HG03045 (cell line): ENCODE measurements around the gene MYO7A.

Experiments used
- ATAC-seq: cut with Tn5 transposase; IDR thresholded peaks from one replicate; pipeline ENCODE4 v1.9.1; 2021; ENCODE audit warnings: mild to moderate bottlenecking, moderate library complexity; ENCODE audit not compliant: unreplicated experiment

The MYO7A gene

DNA sequence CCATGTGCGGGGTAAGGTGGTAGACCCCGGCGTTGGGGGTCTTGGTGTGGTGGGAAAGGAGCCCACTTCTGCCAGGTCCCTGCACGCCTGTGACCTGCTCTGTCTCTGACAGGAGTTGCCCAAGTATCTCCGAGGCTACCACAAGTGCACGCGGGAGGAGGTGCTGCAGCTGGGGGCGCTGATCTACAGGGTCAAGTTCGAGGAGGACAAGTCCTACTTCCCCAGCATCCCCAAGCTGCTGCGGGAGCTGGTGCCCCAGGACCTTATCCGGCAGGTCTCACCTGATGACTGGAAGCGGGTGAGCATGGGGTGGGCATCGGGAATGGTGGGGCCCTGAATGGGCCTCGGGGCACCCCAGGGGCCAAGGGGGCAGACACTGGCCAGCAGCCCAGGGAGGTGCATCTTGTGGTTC, 83.0 kb downstream of the MYO7A start:
- ATAC-seq, result no peak

DNA sequence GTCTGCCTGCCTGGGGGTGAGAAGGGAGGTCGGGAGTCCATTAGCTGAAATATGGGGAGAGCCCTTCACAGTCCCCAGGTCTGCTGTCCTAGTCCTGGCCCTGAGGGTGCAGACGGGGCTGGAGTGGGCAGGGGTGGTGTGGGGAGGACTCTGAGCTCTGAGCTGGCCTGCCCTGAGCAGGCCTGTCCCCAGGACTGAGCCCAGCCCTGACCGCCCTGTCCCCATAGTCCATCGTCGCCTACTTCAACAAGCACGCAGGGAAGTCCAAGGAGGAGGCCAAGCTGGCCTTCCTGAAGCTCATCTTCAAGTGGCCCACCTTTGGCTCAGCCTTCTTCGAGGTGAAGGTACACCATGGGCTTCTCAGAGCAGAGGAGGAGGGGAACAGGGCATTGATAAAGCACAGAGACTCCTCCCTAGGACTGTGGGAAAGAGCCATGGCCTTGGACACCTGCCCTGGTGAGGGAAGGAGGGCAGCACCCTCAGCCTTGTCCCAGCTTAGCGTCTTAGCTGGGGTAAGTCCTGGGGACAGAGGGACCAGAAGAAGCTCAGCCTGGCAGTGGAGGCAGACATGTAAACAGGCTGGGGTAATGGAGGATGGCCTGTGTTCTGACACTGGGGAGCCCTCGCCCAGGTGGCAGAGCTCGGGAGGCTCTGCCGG, 83.7 kb downstream of the MYO7A start:
- ATAC-seq, result no peak

DNA sequence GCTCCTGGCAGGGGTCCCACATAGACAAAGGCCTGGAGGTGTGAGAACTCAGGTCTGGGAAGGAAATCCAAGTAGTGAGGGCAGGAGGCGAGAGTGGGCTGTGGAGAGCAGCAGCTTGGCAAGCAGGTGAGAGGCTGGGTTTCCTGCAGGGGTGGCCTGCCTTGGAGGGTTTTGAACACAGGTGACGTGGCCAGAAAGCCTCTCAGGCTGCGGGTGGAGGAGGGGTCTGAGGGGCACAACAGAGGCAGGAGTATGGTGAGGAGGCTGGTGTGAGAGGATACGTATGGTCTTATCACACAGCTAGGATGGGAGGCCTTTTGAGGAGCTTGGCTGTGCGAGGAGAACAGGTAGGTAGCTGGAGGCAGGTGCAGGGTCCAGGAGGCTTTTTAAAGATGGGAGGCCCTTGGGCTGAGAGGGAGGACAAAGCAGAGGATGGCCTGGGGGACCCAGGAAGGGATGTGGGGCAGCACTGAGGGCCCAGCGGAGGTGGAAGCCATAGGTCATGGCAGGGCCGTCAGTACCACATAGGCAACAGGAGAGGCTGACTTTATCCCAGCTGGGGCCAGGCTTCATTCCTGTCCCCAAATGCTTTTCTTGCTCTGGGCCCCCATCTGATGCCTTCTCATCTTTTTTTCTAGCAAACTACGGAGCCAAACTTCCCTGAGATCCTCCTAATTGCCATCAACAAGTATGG, 84.4 kb downstream of the MYO7A start:
- no peak for ATAC-seq

DNA sequence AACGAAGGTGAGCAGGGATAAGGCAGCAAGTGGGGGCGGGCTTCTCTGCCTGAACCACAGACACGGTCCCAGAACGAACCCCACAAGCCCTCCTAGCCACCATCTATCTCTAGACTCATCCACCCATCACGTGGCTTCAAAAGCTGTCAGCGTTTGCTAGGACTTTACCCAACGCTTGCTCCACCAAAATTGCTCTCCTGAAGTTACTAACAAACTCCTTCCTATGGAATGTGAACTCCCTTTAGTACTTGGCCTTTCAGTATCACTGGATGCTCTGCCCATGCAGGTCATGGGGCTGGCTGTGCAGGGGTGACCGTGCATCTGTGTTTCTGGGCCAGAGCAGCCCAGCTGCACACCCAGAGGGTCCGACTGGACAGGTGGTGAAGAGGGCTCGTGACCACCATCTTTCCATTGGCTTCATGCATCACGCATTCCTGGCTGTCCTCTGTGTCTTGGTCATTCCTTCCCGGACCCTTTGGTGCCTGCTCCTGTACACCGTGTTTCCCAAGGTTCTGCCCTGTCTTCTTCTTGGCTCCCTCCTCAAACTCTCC, 85.1 kb downstream of the MYO7A start:
- ATAC-seq, result no peak

DNA sequence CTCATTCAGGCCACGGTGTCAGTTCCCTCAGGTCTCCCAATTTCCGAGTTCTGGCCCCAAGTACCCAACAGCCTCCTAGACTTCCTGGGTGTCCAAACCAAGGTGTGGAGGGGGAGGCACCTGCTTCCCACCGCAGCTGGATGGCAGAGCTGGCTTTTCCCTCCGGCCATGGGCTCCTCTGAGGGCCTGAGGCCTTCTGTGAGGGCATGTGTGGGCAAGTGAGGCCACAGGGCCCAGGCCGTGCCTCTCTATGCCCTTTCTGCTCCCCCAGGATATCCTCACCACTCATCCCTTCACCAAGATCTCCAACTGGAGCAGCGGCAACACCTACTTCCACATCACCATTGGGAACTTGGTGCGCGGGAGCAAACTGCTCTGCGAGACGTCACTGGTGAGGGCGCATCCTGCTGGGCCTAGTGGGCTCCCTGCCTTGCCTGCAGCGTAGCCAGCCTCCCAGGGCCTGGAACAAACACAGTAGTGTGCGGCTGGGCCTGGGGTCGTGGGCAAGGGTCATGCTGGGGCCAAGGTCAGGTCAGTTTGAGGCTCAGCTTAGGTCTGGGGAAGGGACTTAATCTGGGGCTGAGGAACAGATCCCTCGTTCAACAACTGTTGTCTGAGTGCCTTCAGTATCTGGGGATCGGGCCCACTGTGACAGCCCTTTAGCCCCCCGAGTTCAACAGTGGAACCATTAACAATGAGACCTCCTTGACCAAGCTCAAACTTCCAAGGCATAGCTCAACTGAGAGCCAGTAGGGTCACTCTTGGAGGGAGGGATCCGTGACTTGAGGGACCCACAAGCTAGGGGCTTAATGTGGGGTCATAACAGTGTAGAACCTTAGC, 85.8 kb downstream of the MYO7A start:
- ATAC-seq, result no peak

DNA sequence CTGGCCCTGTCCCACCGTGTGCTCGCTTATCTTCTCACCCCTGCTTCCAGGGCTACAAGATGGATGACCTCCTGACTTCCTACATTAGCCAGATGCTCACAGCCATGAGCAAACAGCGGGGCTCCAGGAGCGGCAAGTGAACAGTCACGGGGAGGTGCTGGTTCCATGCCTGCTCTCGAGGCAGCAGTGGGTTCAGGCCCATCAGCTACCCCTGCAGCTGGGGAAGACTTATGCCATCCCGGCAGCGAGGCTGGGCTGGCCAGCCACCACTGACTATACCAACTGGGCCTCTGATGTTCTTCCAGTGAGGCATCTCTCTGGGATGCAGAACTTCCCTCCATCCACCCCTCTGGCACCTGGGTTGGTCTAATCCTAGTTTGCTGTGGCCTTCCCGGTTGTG, 86.5 kb downstream of the MYO7A start:
- ATAC-seq, result no peak

DNA sequence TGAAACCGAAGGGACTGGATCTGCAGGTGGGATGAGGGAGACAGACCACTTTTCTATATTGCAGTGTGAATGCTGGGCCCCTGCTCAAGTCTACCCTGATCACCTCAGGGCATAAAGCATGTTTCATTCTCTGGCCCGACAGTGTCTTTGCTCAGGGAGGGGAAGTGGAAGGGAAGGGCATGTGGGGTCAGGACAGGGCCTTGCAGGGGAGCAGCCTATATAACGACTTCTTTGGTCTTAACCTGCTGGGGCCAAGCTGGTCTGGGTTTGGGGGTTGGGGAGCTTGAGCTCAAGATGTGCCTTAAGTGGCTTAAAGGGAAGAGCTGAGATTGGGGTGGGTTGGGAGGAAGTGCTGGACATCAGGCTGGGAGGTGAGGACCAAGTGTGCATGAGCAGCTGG, 87.1 kb downstream of the MYO7A start:
- no peak for ATAC-seq

DNA sequence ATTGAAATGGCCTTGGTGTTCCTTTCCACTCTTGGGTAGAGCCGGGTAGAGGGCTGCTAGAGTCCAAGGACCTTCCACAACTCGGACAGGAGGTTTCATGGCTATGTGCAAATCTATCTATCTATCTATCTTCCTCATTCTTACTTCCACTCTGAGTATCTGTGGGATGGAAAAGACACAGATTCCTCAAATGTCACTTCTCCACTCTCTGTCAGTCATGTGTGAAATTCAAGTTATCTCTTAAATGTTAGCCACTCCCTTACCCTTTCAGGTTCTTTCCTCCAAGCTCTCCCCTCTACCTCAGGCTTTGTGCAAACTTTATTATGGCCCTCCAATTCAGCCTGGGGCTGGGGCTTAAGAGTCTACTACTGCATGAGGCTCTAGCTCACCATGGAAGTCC, 89.1 kb downstream of the MYO7A start:
- ATAC-seq, result no peak

DNA sequence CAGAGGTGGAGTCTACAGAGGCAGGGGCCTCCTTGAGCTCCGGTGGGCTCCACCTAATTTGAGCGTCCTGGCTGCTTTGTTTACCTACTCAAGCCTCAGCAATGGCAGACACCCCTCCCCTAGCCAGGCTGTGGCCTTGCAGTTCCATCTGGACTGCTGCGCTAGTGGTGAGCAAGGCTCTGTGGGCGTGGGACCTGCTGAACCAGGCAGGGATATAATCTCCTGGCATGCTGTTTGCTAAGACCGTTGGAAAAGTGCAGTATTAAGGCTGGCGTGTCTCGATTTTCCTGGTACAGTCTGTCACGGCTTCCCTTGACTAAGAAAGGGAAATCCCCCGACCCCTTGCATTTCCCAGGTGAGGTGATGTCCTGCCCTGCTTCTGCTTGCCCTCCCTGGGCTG, 95.8 kb downstream of the MYO7A start:
- no peak for ATAC-seq

DNA sequence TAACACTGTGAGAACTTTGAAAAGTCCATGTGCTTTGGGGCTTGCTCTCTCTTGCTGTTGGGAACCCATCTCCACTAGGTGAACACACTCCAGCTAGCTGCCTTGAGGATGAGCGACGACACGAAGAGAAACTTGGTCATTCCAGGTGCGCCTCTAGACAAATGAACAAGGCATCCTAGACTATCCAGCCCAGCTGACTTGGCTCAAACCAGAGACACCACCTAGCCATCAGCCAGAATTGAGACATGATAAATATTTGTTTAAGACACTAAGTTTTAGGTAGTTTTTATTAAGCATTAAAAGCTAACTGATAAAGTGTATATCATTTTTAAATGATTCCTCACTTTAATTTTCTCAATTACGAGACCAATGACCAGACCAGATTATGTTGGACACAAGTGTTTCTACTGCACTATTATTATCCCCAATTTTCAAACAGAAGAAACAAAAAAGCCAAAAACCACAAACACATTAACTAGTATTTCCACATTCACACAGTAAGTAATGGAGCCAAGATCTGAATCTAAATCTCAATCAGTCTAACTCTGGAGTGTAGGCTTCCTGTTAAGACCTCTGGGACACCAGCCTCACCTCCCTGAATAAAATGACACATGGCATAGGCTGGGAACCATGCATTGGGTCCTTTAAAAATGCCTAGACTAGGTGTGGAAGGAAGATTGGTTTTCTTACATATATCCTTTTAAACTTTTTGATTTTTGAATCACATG, 103.0 kb downstream of the MYO7A start:
- no peak for ATAC-seq

DNA sequence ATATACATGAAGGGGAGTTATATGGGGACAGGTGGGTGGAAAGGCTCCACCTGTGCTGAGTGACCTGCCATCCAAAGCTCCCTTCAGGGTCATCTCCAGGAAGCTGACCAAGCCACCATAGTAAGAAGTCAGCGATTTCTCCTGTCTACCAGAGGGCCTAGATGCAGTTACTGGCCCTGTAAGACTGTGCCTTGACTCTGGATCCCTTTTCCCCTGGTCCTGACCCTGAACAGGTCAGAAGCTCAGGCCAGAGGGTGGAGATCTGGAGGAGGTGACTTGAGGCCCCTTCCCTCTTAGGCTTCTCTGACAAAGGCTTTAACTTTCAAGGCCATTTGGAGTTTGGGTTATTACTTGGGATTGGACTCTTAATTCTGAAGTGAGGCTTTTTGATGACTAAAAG, 103.8 kb downstream of the MYO7A start:
- ATAC-seq, result no peak

DNA sequence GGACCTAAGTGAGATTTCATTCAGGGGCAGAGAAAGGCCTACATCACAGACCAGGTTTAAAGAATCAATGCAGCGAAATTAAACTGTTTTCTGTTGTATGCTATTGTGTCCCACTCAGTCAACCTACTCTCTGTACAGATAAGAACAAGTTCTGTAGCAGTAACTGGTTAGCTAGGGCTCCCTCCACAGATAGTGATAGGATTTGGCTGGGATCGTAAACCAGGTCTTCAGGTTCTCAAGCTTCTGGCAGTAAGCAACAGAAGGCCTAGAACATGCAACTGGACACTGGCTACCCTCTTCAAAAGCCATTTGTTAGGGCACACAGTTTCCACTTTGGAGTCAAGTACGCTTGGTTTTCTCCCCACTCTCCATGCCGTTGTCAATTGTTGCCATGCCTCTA, 104.2 kb downstream of the MYO7A start:
- no peak for ATAC-seq

DNA sequence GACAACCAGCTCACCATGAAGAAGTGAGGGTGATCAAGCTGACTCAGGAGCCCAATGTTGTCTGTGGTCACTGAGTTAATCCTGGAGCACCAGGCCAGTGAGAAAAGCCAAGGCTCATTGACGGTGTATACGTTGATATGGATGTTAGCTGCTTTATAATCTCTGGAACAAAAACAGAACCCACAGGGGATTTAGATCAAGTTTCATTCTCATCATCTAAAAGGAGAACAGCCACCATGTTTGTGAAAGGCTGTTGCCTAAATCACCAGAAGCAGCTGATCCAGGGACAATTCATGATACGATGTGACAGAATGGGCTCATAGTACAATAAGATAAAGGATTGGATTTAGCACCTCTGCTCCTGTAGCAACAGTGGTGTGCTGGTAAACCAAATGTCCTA, 105.0 kb downstream of the MYO7A start:
- ATAC-seq, result no peak

DNA sequence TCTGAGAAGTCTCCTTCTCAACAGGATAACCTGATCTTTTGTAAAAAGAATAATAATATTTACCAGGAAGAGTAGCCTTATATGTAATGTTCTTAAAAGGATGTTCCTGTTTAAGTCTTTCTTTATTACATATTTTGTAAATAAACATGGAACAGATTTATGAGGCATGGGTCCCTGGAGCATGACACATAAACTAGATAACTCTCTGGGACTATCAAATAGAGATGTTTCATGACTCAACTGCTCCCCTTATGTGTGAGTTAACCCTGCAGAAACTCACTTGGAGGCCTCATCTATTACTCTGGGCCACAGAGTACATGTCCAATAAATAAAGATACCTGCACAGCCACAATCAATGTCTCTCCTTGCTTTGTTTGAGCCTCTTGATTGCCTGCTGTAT, 108.9 kb downstream of the MYO7A start:
- ATAC-seq, result no peak

DNA sequence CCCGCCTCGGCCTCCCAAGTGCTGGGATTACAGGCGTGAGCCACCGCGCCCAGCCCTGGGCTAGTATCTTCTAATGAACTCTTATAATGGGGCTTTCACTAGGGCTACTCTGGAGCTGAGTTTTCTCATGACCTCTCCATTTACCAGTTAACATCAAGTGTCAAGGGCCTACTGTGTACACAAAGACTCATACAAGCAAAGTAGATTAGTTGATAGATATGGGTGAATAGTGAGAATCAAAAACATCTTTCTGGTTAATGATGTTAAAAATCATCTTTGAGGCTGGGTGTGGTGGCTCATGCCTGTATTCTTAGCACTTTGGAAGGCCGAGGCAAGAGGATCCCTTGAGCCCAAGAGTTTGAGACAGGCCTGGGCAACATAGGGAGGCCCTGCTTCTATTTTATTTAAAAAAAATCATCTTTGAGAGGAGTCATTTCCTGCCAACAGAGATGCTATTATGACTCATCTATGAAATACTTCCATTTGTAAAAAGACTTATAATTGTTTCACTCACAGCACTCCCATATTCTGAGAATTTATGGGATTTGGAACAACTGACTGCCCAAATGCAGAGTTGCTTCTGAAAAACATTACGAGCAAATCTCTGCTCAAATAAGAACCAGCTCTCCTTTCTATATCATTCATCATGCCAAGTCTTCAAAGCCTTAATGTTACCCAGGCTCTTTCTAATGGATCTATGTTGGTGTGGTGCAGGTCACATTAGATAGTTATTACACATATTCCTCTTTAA, 116.4 kb downstream of the MYO7A start:
- ATAC-seq, result no peak

DNA sequence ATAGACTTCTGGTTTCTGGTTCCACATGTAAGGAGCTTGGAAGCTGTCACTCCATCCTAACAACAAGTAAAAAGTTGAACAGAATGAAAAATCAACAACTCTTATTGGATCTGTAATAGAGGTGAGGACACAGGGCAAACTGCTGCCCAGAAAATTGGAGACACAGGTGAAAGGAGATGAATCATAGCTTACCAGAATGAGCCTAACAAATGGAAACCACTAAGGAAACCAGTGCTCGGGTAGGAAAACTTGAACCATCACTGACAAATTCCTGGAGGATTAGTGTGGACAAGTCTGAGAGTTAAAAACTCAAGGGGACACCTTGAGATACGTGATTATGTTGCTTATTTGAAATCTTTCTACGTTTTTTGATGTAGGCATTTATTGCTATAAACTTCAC, 121.4 kb downstream of the MYO7A start:
- no peak for ATAC-seq

DNA sequence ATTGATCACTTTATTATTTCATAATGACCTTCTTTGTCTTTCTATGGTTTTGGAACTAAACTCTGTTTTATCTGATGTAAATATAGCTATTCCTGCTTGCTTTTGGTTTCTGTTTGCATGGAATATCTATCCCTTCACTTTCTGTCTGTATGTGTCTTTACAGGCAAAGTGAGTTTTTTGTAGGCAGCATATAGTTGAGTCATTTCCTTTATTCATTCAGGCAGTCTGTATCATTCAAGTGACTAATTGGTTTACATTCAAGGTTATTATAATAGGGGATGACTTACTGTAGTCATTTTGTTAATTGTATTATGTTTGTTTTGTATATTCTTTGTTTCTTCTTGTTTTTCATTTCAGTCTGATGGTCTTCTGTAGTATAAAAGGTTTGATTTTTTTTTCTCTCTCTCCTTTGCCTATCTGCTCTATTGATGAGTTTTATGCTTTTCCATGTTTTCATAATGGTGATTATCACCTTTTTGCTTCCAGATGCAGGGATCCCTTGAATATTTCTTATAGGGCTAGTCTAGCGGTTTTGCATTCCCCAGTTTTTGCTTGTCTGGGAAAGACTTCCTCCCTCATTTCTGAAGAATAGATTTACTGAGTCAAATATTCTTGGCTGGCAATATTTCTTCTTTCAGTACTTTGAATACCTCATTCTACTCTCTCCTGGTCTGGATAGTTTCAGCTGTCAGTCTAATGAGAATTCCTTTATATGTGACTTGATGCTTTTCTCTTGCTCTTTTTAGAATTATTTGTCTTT, 123.0 kb downstream of the MYO7A start:
- ATAC-seq, result no peak

DNA sequence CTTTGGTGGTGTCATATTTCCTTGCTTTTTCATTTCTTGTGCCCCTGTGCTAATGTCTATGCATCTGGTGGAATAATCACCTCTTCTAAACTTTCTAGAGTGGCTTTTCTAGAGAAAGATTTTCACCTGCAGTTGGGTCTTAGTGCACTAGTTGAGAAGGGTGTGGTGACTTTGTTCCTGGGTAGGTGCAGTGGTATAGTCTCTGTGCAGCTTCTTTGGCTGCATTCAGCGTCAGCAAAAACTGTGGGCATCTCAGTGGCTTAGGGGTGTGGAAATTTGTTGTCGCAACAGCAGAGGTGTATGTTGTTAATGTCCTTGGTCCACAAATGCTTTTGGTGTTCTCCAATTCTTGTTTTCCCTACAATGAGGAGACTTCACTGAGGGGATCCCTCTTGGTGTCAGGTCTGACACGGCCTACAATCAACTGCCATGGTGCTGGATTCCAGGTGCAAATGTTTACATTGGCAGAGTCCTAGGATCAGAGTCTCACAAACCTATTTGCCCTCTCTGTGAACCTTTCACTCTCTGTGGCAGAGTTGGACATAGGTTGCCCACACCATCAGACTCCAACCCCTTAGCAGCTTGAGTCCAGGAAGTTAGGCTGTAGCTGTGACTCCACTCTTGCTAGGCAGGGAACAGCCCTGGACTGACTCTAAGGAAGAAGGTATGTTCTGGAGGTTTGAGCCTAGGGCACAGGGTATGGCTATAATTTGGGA, 124.7 kb downstream of the MYO7A start:
- ATAC-seq, result no peak

DNA sequence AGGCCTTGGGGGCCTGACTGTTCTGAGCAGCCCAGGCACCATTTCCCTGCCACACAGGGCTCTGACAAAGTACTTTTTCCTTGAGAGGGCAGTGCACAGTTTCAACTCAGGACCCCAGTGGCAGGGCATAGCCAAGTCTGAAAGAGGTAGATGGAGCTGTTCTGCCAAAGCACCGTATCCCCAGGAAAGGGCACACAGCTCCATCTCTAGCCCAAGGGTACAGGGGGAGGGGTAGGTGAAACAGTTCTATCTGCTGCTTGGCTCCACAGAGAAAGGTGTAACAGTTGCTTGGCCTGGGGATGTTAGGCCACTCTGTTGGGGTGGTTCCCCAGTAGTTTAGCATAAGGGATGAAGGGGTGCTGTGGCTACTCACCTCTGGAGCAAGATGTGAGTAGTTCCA, 125.6 kb downstream of the MYO7A start:
- ATAC-seq, result no peak
